ENCODE measurements around the gene TUBB2B.

- peak in 2 of 4 experiments; percentile 3 to 17 for TF ChIP-seq CTCF (IDR thresholded peaks at IDR 0.05)
- TF ChIP-seq POLR2A (IDR thresholded peaks at IDR 0.05), result peak in 1 of 2 donors; percentile 66
These were observed 31.5 kb upstream of the TUBB2B start, which contains the start of gene PSMG4 for GRCh38 chr6:3258720-3259490.

Measured in uterus (tissue), 2 donors.